HCT116 (cell line): ENCODE data around the gene ANKRD39. TPM values are rescaled to one million over a fixed set of nuclear protein-coding genes. Genes with fewer than 3 reads are reported as not detected.

ENCODE experiments used
- ATAC-seq: fragments of 200-7000 bp; cut with Tn5 transposase; 2 replicates; pipeline ENCODE4 v1.9.1; 2020; ENCODE audit warnings: mild to moderate bottlenecking, moderate library complexity
- BruUV-seq: library from RNA; stranded (reverse); fragments of 400-500 nt; replicated peaks from 2 replicates; lab custom pipeline; 2021; lab: Mats Ljungman, UMichigan
- CTCF ChIA-PET: fragments of 300-600 bp; sonication (Branson Sonifier 250); formaldehyde crosslinking; loops from one replicate; lab custom pipeline; 2021; ENCODE audit warnings: antibody characterized with exemption; lab: Charles Lee
- POLR2A ChIA-PET: fragments of 300-600, 350-600 bp; sonication (Branson Sonifier 250); formaldehyde crosslinking; loops from one replicate; lab custom pipeline; 2021; ENCODE audit warnings: antibody characterized with exemption; lab: Charles Lee
- RAD21 ChIA-PET, 2 experiments: fragments of 300-600 bp; sonication (Branson Sonifier 250); formaldehyde crosslinking; loops; one replicate each; lab custom pipeline; 2023; ENCODE audit warnings: low total read pairs in 2 of 2; ENCODE audit not compliant: uncharacterized antibody in 2 of 2, unreplicated experiment in 2 of 2, low non-redundant PET in 1 of 2; lab: Charles Lee
- DNase-seq: peaks from one replicate; pipeline ENCODE4 v3.0.0-alpha.2; 2010; ENCODE audit warnings: low read depth, low spot score
- H2AFZ ChIP-seq: fragments of 200-600 bp; shearing (Covaris generic), sonication (generic); 2 replicates; pipeline ENCODE4 v1.6.1; 2017; ENCODE audit warnings: low read depth, mixed run types, mixed read lengths, antibody characterized with exemption, low read length; ENCODE audit not compliant: poor library complexity, severe bottlenecking
- H3K27ac ChIP-seq: 2 replicates; pipeline ENCODE4 v1.5.1; 2012; ENCODE audit warnings: low read depth, low read length
- H3K27me3 ChIP-seq: fragments of 200-600 bp; sonication (generic); 2 replicates; pipeline ENCODE4 v1.6.1; 2016; ENCODE audit warnings: mixed run types, low read length, mixed read lengths; ENCODE audit not compliant: insufficient read depth
- H3K36me3 ChIP-seq, 2 experiments: fragments of 200-500 bp in 1 of 2; fragments of 200-600 bp in 1 of 2; sonication (Bioruptor generic) in 1 of 2; sonication (generic) in 1 of 2; 2 replicates each; pipeline versions ENCODE4 v1.5.1 to v1.6.1; 2014 to 2016; ENCODE audit warnings: low read length in 2 of 2, inconsistent platforms in 1 of 2, mixed read lengths in 1 of 2, mixed run types in 1 of 2; ENCODE audit not compliant: insufficient read depth in 2 of 2, control insufficient read depth in 1 of 2
- H3K4me1 ChIP-seq, 2 experiments: fragments of 200-600 bp in 1 of 2; sonication (generic) in 1 of 2; 2 replicates each; pipeline versions ENCODE4 v1.5.1 to v1.6.1; 2012 to 2017; ENCODE audit warnings: low read length in 2 of 2, inconsistent platforms in 1 of 2, mild to moderate bottlenecking in 1 of 2, mixed read lengths in 1 of 2, mixed run types in 1 of 2, moderate library complexity in 1 of 2; ENCODE audit not compliant: insufficient read depth in 2 of 2, control insufficient read depth in 1 of 2
- H3K4me2 ChIP-seq: fragments of 200-600 bp; sonication (generic); 2 replicates; pipeline ENCODE4 v1.6.1; 2017; ENCODE audit warnings: mixed run types, low read length, mixed read lengths
- H3K4me3 ChIP-seq, 2 experiments: fragments of 200-600 bp in 1 of 2; sonication (generic) in 1 of 2; replicated peaks in 1 of 2; 2 replicates each; pipeline ENCODE4 v1.5.1; 2011 to 2016; ENCODE audit warnings: low read length in 2 of 2, control low read depth in 1 of 2, low read depth in 1 of 2, mild to moderate bottlenecking in 1 of 2, mixed read lengths in 1 of 2, mixed run types in 1 of 2
- H3K79me2 ChIP-seq: fragments of 200-600 bp; sonication (generic); 2 replicates; pipeline ENCODE4 v1.6.1; 2017; ENCODE audit warnings: mild to moderate bottlenecking, mixed run types, low read length, moderate library complexity, mixed read lengths; ENCODE audit not compliant: insufficient read depth
- H3K9ac ChIP-seq: fragments of 200-600 bp; sonication (generic); 2 replicates; pipeline ENCODE4 v1.6.1; 2016; ENCODE audit warnings: low read length, mixed read lengths
- H3K9me2 ChIP-seq: fragments of 200-600 bp; sonication (generic), shearing (Covaris generic); 2 replicates; pipeline ENCODE4 v1.6.1; 2017; ENCODE audit warnings: mixed run types, mild to moderate bottlenecking, moderate library complexity; ENCODE audit not compliant: insufficient read depth
- H3K9me3 ChIP-seq, 2 experiments: fragments of 200-500 bp in 1 of 2; fragments of 200-600 bp in 1 of 2; sonication (Bioruptor generic) in 1 of 2; sonication (generic) in 1 of 2; 2 replicates each; pipeline ENCODE4 v1.6.1; 2014 to 2017; ENCODE audit warnings: low read length in 2 of 2, mixed read lengths in 2 of 2, inconsistent platforms in 1 of 2, low read depth in 1 of 2, mild to moderate bottlenecking in 1 of 2, mixed run types in 1 of 2, moderate library complexity in 1 of 2; ENCODE audit not compliant: control insufficient read depth in 1 of 2, insufficient read depth in 1 of 2
- H4K20me1 ChIP-seq: fragments of 200-600 bp; sonication (generic), shearing (Covaris generic); 2 replicates; pipeline ENCODE4 v1.6.1; 2017; ENCODE audit warnings: mixed run types, mild to moderate bottlenecking, moderate library complexity; ENCODE audit not compliant: insufficient read depth
- CBX3 ChIP-seq: IDR thresholded peaks from 2 replicates; pipeline ENCODE4 v1.6.1; 2012; ENCODE audit warnings: low read depth
- CEBPB ChIP-seq: IDR thresholded peaks from 2 replicates; pipeline ENCODE4 v1.6.1; 2012; ENCODE audit warnings: low read depth
- ELF1 ChIP-seq: IDR thresholded peaks from 2 replicates; pipeline ENCODE4 v1.6.1; 2012; ENCODE audit warnings: low read depth, borderline replicate concordance
- FOSL1 ChIP-seq: IDR thresholded peaks from 2 replicates; pipeline ENCODE4 v1.6.1; 2012; ENCODE audit warnings: low read depth
- JUND ChIP-seq: IDR thresholded peaks from 2 replicates; pipeline ENCODE4 v1.6.1; 2012
- POLR2A ChIP-seq: IDR thresholded peaks from 2 replicates; pipeline ENCODE4 v1.7.0; 2011; ENCODE audit warnings: borderline replicate concordance; ENCODE audit not compliant: insufficient read depth, insufficient read length; ENCODE audit errors: extremely low read depth
- POLR2AphosphoS5 ChIP-seq: IDR thresholded peaks from 2 replicates; pipeline ENCODE4 v1.6.1; 2011; ENCODE audit warnings: mild to moderate bottlenecking, low read depth, low read length, moderate library complexity
- RAD21 ChIP-seq: IDR thresholded peaks from 2 replicates; pipeline ENCODE4 v1.6.1; 2012; ENCODE audit warnings: low read depth, mild to moderate bottlenecking
- SIN3A ChIP-seq: IDR thresholded peaks from 2 replicates; pipeline ENCODE4 v1.6.1; 2012; ENCODE audit warnings: low read depth
- SP1 ChIP-seq: IDR thresholded peaks from 2 replicates; pipeline ENCODE4 v1.6.1; 2012; ENCODE audit warnings: low read depth
- TCF7L2 ChIP-seq: IDR thresholded peaks from 2 replicates; pipeline ENCODE4 v1.7.0; 2011; ENCODE audit warnings: borderline replicate concordance, inconsistent platforms; ENCODE audit not compliant: insufficient read depth, insufficient read length; ENCODE audit errors: extremely low read depth
- YY1 ChIP-seq: IDR thresholded peaks from 2 replicates; pipeline ENCODE4 v1.6.1; 2011; ENCODE audit warnings: low read length, low read depth, moderate library complexity, mild to moderate bottlenecking; ENCODE audit not compliant: insufficient replicate concordance; ENCODE audit errors: extremely low read depth
- ZFX ChIP-seq: fragments of 450-650 bp; IDR thresholded peaks from 2 replicates; pipeline ENCODE4 v1.6.1; 2017
- ZNF274 ChIP-seq: fragments of 200-500 bp; sonication (Bioruptor generic); IDR thresholded peaks from 2 replicates; pipeline ENCODE4 v1.6.1; 2014; ENCODE audit warnings: mild to moderate bottlenecking, low read depth, low read length, inconsistent platforms
- intact Hi-C: fragments of 100-400 bp; cut with micrococcal nuclease; formaldehyde crosslinking; loops from 2 replicates; pipeline ENCODE4 v1.10.0; 2022
- total RNA-seq: library from RNA; stranded (reverse); gene quantifications from one replicate; pipeline ENCODE4 v1.2.1, GENCODE V29; 2021; ENCODE audit not compliant: unreplicated experiment
- TF ChIP-seq, protein P1 (sequence below): IDR thresholded peaks from 2 replicates; pipeline ENCODE4 v1.6.1; 2012
- TF ChIP-seq, protein P2 (sequence below), 3 experiments: fragments of 200-600 bp in 1 of 3; sonication (generic) in 1 of 3; IDR thresholded peaks in 2 of 3; conservative IDR thresholded peaks in 1 of 3; 2 replicates each; pipeline ENCODE4 v1.5.1; 2012 to 2017; ENCODE audit warnings: low read depth in 2 of 3, low read length in 2 of 3, antibody characterized with exemption in 1 of 3, borderline replicate concordance in 1 of 3, control low read depth in 1 of 3, mild to moderate bottlenecking in 1 of 3, mixed read lengths in 1 of 3, mixed run types in 1 of 3, moderate library complexity in 1 of 3; ENCODE audit not compliant: insufficient read depth in 1 of 3
- TF ChIP-seq, protein P3 (sequence below): IDR thresholded peaks from 2 replicates; pipeline ENCODE4 v1.6.1; 2012; ENCODE audit warnings: low read depth
- TF ChIP-seq, protein P4 (sequence below): IDR thresholded peaks from 2 replicates; pipeline ENCODE4 v1.6.1; 2012
- TF ChIP-seq, protein P5 (sequence below): IDR thresholded peaks from 2 replicates; pipeline ENCODE4 v1.6.1; 2011; ENCODE audit warnings: mild to moderate bottlenecking, low read length, moderate library complexity; ENCODE audit not compliant: insufficient replicate concordance; ENCODE audit errors: extremely low read depth

The ANKRD39 gene
- total RNA-seq, 1 experiment from 2014 or later: 24.2 TPM

DNA sequence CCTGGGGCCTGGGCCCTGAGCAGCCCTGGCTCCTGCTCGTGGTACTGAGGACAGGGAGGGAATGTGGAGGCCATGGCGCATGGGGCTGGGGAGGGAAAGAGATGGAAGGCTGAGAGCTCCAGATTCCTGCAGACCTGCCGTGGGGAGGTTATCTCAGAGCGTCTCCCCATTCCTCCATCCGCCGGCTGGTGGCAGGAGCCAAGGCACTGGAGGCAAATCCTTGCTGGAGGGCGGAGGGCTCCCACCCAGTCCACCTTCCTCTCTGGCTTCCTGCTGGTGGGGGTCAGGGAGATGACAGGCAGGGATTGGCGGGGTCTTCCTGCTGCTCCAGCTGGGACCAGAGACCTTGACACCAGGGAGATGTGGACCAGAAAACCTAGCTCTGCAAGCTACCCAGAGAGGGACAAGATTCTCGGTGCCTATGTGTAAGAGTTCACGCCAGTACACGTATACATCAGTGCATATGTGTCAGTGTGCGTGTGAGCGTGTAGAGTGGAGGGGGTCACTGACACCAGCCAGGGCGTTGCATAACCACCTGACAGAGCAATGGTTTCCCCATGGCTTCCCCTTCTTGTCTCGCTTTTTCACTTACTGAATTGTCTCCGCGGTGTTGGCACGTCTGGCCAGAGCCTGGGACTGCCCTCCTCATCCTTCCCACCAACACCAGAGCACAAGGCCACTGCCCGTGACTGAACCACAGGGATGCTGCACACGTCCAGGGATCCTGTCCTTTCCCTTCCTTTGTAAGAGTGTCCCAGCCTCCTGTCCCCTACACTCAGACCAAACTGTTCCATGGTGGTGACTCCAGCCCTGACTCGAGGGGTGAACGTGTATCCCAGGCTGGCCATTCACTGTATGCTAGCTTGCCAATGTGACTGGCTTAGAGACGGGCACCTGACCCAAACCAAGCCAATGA, 27.9 kb upstream of the ANKRD39 start:
- CTCF ChIA-PET: no interaction called here
- H3K9ac ChIP-seq: no peak overlapping the region
- no peaks in the 10 kb centered on the region for H3K79me2 ChIP-seq
- no peaks in the 10 kb centered on the region for H3K36me3 ChIP-seq
- DNase-seq: no peak
- no peak overlapping the region for H3K4me2 ChIP-seq
- no peaks in the 10 kb centered on the region for H3K27me3 ChIP-seq
- ATAC-seq: no peak
- BruUV-seq: no TSS peak
- no peaks in the 10 kb centered on the region for H3K9me3 ChIP-seq
- no peak overlapping the region for H2AFZ ChIP-seq
- H3K27ac ChIP-seq: no peak overlapping the region
- H4K20me1 ChIP-seq: no peaks in the 10 kb centered on the region
- POLR2A ChIA-PET: interaction anchor here (0.6 kb wide), 1 partner anchor 14 kb away, joined by 3 read pairs; no protein-coding TSS in a partner anchor
- H3K4me1 ChIP-seq: peaks cover 0 to 8% of the 10 kb centered on the region in 2 experiments; a peak in 1 of 4 replicates
- RAD21 ChIA-PET: no interaction called here
- H3K4me3 ChIP-seq: no peak overlapping the region
- intact Hi-C loops: no loop called here
- H3K9me2 ChIP-seq: no peaks in the 10 kb centered on the region
- TF ChIP-seq, protein P1, sequence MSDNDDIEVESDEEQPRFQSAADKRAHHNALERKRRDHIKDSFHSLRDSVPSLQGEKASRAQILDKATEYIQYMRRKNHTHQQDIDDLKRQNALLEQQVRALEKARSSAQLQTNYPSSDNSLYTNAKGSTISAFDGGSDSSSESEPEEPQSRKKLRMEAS: no peak
- TF ChIP-seq TCF7L2: no peak
- TF ChIP-seq, protein P2, sequence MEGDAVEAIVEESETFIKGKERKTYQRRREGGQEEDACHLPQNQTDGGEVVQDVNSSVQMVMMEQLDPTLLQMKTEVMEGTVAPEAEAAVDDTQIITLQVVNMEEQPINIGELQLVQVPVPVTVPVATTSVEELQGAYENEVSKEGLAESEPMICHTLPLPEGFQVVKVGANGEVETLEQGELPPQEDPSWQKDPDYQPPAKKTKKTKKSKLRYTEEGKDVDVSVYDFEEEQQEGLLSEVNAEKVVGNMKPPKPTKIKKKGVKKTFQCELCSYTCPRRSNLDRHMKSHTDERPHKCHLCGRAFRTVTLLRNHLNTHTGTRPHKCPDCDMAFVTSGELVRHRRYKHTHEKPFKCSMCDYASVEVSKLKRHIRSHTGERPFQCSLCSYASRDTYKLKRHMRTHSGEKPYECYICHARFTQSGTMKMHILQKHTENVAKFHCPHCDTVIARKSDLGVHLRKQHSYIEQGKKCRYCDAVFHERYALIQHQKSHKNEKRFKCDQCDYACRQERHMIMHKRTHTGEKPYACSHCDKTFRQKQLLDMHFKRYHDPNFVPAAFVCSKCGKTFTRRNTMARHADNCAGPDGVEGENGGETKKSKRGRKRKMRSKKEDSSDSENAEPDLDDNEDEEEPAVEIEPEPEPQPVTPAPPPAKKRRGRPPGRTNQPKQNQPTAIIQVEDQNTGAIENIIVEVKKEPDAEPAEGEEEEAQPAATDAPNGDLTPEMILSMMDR (IDR thresholded peaks at IDR 0.05 in 2 of 3, conservative IDR thresholded peaks at IDR 0.05 in 1 of 3; ENCODE audit: borderline replicate concordance in 1 of 3, insufficient read depth in 1 of 3, low read depth in 2 of 3, low read length in 2 of 3): no peak
- no peak for TF ChIP-seq ZFX
- no peak for TF ChIP-seq ELF1
- no peak for TF ChIP-seq POLR2AphosphoS5
- no peak for TF ChIP-seq RAD21
- no peak for TF ChIP-seq POLR2A
- TF ChIP-seq, protein P3, sequence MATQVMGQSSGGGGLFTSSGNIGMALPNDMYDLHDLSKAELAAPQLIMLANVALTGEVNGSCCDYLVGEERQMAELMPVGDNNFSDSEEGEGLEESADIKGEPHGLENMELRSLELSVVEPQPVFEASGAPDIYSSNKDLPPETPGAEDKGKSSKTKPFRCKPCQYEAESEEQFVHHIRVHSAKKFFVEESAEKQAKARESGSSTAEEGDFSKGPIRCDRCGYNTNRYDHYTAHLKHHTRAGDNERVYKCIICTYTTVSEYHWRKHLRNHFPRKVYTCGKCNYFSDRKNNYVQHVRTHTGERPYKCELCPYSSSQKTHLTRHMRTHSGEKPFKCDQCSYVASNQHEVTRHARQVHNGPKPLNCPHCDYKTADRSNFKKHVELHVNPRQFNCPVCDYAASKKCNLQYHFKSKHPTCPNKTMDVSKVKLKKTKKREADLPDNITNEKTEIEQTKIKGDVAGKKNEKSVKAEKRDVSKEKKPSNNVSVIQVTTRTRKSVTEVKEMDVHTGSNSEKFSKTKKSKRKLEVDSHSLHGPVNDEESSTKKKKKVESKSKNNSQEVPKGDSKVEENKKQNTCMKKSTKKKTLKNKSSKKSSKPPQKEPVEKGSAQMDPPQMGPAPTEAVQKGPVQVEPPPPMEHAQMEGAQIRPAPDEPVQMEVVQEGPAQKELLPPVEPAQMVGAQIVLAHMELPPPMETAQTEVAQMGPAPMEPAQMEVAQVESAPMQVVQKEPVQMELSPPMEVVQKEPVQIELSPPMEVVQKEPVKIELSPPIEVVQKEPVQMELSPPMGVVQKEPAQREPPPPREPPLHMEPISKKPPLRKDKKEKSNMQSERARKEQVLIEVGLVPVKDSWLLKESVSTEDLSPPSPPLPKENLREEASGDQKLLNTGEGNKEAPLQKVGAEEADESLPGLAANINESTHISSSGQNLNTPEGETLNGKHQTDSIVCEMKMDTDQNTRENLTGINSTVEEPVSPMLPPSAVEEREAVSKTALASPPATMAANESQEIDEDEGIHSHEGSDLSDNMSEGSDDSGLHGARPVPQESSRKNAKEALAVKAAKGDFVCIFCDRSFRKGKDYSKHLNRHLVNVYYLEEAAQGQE: no peak
- TF ChIP-seq, protein P4, sequence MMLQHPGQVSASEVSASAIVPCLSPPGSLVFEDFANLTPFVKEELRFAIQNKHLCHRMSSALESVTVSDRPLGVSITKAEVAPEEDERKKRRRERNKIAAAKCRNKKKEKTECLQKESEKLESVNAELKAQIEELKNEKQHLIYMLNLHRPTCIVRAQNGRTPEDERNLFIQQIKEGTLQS: no peak
- TF ChIP-seq CEBPB: no peak
- TF ChIP-seq ZNF274: no peak
- TF ChIP-seq, protein P5, sequence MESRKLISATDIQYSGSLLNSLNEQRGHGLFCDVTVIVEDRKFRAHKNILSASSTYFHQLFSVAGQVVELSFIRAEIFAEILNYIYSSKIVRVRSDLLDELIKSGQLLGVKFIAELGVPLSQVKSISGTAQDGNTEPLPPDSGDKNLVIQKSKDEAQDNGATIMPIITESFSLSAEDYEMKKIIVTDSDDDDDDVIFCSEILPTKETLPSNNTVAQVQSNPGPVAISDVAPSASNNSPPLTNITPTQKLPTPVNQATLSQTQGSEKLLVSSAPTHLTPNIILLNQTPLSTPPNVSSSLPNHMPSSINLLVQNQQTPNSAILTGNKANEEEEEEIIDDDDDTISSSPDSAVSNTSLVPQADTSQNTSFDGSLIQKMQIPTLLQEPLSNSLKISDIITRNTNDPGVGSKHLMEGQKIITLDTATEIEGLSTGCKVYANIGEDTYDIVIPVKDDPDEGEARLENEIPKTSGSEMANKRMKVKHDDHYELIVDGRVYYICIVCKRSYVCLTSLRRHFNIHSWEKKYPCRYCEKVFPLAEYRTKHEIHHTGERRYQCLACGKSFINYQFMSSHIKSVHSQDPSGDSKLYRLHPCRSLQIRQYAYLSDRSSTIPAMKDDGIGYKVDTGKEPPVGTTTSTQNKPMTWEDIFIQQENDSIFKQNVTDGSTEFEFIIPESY: no peak
- no peak for TF ChIP-seq CBX3
- no peak for TF ChIP-seq SP1
- TF ChIP-seq FOSL1: no peak
- TF ChIP-seq YY1: no peak
- no peak for TF ChIP-seq SIN3A
- no peak for TF ChIP-seq JUND
